Fibroblast of skin of left biceps (primary cell): ENCODE data around the gene NOTCH3.

Experiments used
- DNase-seq, 2 experiments: peaks; one replicate each; pipeline ENCODE4 v3.0.0-alpha.2; 2013; ENCODE audit warnings: low read depth in 2 of 2

The NOTCH3 gene

GRCh38 chr19:15123031-15123890 is 77.5 kb downstream of the NOTCH3 start:
- no peak for DNase-seq

GRCh38 chr19:15122331-15123030 is 78.3 kb downstream of the NOTCH3 start:
- DNase-seq = no peak

- DNase-seq = no peak
Observed at GRCh38 chr19:15120135-15121026, 80.4 kb downstream of the NOTCH3 start.

- no peak for DNase-seq
Observed at GRCh38 chr19:15118789-15119494, 81.9 kb downstream of the NOTCH3 start.

- no peak for DNase-seq
Observed at GRCh38 chr19:15118248-15118647, 82.5 kb downstream of the NOTCH3 start.

- DNase-seq = no peak
Observed at GRCh38 chr19:15116856-15117255, 83.9 kb downstream of the NOTCH3 start.

- no peak for DNase-seq
Observed at GRCh38 chr19:15115762-15116615, 84.8 kb downstream of the NOTCH3 start.

- no peak for DNase-seq
Observed at GRCh38 chr19:15115080-15115479, 85.7 kb downstream of the NOTCH3 start.

GRCh38 chr19:15114153-15114540 is 86.6 kb downstream of the NOTCH3 start:
- DNase-seq = no peak

GRCh38 chr19:15113245-15114152 is 87.3 kb downstream of the NOTCH3 start:
- DNase-seq = no peak

GRCh38 chr19:15112385-15112784 is 88.4 kb downstream of the NOTCH3 start:
- no peak for DNase-seq

- DNase-seq = no peak
Observed at GRCh38 chr19:15111758-15112157, 89.0 kb downstream of the NOTCH3 start.

- DNase-seq = no peak
Observed at GRCh38 chr19:15110418-15110815, 90.4 kb downstream of the NOTCH3 start.

GRCh38 chr19:15109768-15110417 is 90.9 kb downstream of the NOTCH3 start:
- DNase-seq = no peak
